Right forelimb (tissue), 1 donor: Measurements from ENCODE around the gene RASA2.
A peak's percentile ranks its signal among the peaks of the same experiment; 100 is the strongest.

Experiments used
- DNase-seq: peaks from one replicate; pipeline ENCODE4 v3.0.0-alpha.2; 2018

Gene RASA2, protein sequence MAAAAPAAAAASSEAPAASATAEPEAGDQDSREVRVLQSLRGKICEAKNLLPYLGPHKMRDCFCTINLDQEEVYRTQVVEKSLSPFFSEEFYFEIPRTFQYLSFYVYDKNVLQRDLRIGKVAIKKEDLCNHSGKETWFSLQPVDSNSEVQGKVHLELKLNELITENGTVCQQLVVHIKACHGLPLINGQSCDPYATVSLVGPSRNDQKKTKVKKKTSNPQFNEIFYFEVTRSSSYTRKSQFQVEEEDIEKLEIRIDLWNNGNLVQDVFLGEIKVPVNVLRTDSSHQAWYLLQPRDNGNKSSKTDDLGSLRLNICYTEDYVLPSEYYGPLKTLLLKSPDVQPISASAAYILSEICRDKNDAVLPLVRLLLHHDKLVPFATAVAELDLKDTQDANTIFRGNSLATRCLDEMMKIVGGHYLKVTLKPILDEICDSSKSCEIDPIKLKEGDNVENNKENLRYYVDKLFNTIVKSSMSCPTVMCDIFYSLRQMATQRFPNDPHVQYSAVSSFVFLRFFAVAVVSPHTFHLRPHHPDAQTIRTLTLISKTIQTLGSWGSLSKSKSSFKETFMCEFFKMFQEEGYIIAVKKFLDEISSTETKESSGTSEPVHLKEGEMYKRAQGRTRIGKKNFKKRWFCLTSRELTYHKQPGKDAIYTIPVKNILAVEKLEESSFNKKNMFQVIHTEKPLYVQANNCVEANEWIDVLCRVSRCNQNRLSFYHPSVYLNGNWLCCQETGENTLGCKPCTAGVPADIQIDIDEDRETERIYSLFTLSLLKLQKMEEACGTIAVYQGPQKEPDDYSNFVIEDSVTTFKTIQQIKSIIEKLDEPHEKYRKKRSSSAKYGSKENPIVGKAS

DNA sequence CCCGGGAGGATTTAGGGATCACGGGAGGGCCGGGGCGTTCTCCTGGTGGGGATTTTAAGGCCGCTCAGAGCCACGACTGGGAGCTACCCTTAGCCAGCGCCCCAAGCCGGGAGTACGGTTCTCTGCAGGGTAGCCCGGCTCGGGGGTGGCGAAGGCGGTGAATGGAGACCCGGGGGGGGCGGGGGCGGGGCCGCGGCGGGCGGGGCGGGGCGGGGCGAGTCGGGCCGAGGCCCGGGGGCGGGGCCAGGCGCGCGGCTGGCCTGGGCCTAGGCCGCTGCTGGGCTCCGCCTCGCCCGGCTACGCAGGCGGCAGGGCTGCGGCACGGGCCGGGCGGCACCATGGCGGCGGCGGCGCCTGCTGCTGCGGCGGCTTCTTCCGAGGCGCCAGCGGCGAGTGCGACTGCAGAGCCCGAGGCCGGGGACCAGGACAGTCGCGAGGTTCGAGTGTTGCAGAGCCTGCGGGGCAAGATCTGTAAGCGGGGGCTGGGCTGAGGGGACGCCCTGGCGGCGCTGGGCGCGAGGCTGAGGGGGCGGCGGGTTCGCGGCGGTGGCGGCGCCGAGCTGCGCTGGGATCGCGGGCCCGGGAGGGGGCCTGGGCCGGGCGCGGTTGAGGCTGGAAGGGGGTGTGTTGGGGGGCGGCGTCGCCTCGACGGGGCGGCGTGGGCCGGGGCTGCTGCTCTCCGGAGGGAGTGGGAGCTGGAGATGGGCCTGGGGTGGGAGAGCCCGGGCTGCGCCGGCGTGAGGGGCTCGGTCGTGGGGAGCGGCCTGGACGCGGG lies at the start of gene RASA2:
RASA2 (plus strand) TSS at position 282 of the 775 bp plus-strand sequence; CDS start at position 339, 57 bp downstream.
- peak; percentile 84 for DNase-seq

DNA sequence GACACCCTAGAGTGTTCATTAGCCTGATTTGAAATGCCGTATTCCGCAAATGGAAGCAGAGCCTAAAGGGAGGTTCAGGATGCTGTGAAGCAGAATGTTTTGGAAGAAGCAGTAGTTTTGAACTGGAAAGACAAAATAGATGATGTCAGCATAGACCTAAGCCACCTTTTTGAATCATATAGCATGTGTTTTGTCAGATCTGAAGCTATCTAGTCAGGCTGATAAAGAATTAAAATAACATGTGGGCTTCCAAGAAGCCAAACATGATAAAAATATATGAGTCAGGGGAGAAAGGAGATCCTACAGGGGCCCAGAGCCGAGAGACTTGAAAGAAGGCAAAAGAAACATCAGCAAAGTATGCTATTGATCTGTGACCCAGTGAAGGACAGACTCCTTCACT lies 47.2 kb upstream of the RASA2 start:
- DNase-seq: no peak

DNA sequence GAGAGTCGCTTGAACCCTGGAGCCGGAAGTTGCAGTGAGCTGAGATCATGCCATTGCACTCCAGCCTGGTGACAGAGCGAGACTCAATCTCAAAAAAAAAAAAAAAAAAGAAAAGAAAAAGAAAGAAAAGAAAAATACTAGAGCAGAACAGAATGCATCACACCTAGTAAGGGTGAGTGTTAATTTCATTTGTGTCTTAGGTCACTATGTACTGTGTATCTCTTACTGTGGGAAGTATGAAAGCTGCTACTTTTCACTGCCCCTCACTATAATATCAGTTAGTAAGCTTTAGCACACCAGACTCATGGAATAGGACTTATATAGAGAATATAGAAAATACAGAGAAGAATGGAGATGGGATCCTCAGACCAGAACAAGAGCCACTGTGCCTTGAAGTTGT lies 45.9 kb upstream of the RASA2 start:
- no peak for DNase-seq

DNA sequence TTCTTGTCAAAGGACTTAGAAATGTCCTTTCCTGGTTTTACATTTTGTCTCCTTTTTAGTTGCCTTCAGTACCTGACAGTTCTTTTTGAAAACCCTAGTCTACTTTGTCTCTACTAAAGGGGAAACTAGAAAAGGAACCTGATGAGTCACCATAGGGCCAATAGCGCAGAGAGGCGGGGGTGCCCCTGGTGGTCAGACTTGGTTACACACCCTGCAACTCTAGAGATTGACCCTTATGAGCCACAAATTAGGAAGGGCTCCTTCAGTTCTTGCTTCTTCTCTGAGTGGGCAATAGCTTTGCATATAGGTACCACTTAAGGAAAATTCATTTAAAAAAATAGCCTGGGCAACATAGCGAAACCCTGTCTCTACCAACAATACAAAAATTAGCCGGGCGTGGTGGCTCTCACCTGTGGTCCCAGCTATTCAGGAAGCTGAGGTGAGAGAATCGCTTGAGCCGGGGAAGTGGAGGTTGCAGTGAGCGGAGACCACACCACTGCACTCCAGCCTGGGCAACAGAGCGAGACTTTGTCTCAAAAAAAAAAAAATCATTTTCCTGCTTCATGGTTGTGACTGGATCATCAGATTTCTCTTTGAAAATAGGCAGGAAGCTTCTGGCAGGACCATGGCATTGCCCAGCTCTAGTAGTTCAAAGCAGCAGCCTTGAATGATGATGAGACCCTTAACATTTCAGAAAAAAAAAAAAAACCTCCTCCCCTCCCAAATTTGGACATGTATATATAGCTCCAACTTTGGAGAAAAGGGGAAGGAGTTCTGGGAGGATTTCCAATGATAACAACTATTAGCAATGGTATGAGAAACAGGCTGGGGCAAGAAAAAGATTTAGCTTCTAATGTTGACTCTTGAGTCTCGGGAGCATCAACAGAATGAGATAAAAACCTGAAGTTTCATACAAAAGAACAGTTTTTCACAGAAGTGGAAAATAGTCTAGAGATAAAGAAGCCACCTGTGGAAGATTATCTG lies 45.2 kb upstream of the RASA2 start:
- no peak for DNase-seq

DNA sequence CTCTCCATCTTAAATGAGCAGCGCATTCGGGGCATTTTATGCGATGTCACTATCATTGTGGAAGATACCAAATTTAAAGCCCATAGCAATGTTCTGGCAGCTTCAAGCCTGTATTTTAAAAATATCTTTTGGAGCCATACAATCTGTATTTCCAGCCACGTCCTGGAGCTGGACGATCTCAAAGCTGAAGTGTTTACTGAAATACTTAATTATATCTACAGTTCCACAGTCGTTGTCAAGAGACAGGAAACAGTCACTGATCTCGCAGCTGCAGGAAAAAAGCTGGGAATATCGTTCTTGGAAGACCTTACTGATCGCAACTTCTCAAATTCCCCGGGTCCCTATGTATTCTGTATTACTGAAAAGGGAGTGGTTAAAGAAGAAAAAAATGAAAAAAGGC lies 44.4 kb upstream of the RASA2 start:
- DNase-seq: no peak

DNA sequence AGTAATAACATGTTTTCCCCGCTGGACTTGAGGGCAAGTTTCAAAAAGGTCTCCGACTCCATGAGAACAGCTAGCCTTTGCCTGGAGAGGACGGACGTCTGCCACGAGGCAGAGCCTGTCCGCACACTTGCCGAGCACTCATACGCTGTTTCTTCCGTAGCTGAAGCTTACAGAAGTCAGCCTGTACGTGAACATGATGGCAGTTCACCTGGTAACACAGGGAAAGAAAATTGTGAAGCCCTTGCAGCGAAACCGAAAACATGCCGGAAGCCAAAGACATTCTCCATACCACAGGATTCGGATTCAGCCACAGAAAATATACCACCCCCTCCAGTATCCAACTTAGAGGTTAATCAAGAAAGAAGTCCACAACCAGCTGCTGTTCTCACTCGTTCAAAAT lies 43.9 kb upstream of the RASA2 start:
- no peak for DNase-seq

DNA sequence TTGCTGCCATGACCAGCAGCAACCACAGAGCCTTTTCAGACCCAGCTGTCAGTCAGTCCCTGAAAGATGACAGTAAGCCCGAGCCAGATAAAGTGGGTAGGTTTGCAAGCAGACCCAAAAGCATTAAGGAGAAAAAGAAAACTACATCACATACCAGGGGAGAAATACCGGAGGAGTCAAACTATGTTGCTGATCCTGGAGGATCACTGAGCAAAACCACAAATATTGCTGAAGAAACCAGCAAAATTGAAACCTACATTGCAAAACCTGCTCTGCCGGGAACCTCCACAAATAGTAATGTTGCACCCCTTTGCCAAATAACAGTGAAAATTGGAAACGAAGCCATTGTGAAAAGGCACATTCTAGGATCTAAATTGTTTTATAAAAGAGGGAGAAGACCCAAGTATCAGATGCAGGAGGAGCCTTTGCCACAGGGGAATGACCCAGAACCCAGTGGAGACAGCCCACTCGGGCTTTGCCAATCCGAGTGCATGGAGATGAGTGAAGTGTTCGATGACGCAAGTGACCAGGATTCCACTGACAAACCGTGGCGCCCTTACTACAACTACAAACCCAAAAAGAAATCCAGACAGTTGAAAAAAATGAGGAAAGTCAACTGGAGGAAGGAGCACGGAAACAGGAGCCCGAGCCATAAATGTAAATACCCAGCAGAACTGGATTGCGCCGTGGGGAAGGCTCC lies 42.1 kb upstream of the RASA2 start:
- no peak for DNase-seq

DNA sequence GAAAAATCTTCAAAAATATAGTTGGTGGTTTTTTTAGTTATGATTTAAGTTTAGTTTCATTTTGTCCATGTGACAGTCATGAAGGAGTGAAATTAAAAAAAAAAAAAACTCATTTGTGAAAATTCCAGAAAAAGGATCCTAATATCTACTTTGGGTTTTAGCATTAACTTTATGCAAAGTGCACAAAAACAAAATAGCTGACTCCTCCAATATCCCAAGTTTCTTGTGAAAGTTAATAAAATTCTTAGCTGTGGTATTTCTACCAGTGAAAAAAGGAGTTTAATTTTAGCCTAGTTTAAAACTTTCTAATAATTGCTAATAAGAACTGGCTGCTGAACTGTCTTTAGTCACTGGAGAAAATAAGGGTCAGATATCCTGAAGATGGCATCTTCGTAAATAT lies 40.8 kb upstream of the RASA2 start:
- DNase-seq: no peak

DNA sequence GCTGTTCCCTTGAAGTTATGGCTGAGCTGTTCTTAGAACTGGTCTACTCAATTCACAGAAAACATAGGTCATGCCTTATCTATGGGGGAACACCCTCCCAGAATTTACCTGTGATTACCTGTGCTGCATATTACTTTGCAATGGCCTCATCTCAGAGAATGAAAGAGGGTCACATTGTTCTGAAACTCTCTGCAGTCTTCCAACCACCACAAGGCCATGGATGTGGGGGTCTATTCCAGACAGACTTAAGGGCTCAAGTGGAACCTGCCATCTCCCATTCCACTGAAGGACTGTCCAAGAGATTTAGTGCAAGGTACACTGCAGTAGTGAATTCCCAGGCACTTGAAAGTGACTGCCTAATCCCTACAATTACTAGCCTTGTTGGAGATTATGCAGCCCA lies 40.1 kb upstream of the RASA2 start:
- DNase-seq: no peak

DNA sequence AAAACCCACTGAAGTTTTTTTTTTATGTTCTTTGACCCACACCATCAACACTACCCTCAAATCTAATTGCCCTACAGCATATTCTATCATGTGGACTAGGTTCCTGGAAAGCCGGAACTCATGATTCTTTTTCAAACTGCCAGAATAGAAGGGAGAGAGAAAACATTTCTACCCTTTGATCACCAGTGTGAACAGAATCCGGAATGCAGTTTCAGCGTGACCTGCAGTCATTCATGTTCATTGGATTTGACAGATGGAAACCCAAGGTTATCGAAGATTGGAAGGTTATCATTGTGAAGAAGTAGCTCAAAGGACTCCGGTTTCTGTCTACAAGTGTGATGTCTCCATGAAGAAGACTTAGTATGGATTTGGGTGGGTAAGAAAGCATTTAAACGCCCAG lies 39.4 kb upstream of the RASA2 start:
- DNase-seq: no peak

DNA sequence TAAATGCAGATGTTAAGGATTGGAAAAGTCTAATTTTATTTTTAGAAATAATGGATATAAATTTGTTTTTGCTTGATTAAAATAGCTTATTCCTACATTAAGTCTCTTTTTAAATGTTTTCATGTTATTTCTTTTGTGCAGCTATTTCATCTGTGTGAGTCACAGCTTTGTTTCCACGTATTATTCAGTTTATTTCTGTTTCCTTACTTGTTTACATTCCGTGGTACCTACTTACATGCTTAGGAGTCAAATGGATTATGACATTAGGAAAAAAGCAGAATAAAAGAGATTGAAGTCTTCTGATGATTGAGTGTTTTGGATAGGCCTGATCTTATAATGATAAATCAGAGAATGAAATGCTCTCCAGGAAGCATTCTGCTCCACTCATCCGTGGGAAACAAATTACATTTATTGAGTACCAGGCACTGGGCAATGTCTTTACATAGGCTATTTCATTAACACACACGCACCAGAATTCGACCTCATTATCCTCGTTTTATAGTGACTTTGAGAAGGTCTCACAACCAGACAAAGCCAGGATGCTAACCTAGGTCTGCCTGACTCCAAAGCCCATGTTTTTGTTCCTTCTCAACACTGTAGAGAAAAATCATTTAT lies 38.1 kb upstream of the RASA2 start:
- no peak for DNase-seq

DNA sequence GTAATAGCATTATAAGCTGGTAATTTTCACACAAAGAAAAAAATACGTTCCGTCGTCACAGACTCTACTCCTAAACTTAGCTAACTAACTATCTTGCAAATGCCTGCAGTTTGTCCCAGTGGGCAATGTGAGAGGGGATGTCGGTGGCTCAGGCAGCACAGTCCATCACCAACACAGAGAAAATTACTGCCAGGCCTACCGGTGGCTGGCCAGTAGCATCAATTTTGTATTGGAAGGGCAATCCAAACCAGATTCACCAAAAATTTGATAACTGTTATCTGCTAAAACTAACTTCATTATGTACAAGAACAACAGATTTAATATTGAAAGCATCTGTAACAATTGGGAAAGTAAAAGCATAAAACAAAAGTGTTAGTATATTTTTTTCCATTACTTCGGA lies 37.4 kb upstream of the RASA2 start:
- DNase-seq: no peak

DNA sequence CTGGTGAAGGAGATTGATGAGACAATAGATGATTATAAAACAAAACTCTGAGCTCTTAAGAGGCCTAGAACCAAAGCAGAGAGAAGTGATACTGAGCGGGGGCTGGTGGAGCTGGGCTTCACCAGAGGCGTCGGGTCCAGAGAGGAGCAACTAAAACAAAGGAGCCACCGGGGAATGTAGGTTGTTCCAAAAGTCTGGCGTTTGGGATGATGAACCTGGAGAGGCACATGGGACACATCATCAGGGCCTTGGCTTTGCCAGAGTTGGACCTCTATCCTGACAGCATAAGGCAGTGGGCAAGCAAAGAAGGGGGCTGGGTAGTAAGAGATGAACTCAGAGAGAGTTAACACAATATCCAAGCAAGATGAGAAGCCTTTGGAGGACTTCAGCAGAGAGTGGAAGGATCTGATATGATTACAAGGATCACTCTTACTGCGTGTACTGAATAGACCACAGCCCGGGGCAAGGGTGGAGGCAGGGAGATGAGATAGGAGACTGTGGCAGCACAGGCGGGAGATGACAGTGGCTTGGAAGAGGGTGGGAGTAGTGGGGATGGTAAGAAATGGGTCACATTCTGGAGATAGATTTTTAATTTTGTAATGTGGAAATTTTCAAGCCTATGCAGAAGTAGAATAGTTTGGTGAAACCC lies 36.0 kb upstream of the RASA2 start:
- DNase-seq: no peak

DNA sequence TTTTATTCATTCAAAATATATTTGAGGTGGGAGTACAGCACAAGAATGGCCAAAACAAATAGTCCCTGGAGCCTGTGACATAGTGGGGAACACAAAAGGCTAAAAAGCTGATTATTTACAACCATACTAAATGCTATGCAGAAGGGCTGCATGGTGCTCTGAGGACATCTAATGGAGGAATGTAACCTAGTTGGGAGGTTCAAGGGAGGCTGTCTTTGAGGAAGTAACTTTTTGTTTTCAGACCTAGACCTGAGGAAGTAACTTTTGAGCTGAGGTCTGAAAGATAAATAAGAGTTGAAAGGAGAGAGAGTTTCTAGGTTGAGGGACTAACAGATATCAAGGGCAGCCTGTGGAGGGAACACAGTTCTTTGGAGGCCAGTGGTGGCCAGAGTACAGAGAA lies 34.8 kb upstream of the RASA2 start:
- no peak for DNase-seq

DNA sequence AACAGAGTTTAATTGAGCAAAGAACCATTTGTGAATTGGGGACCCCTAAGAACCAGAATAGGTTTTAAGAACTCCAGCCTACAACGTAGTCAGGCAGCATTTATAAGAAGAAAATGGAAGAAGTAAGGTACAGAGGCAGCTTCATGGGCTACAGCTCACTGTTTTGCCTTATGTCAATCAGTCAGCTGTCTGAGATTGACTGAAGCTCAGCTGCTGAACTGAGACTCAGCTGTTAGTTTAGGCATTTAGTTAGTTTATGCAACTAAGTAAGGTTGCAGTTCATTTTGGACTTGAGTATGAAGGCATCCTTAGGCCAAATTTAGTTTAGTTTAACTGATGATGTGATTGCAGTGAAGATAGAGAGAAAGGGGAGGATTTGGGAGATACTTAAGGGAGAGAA lies 34.1 kb upstream of the RASA2 start:
- DNase-seq: no peak

DNA sequence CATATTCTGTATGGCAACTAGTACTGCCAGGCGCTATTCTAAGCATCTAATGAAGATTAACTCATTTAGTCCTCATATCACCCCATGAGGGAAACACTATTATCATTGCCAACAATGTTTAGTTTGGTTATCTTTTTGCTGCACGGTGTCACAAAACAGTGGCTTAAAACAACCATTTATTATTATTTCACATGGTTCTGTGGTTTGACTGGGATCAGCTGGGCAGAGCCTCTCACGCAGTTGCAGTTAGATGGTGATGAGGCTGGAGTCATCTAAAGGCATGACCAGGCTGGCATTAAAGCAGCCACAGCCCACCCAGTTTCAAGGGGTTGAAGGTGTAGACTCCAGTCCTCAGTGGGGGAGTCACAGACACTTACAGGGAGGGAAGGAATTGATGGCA lies 32.8 kb upstream of the RASA2 start:
- DNase-seq: no peak

DNA sequence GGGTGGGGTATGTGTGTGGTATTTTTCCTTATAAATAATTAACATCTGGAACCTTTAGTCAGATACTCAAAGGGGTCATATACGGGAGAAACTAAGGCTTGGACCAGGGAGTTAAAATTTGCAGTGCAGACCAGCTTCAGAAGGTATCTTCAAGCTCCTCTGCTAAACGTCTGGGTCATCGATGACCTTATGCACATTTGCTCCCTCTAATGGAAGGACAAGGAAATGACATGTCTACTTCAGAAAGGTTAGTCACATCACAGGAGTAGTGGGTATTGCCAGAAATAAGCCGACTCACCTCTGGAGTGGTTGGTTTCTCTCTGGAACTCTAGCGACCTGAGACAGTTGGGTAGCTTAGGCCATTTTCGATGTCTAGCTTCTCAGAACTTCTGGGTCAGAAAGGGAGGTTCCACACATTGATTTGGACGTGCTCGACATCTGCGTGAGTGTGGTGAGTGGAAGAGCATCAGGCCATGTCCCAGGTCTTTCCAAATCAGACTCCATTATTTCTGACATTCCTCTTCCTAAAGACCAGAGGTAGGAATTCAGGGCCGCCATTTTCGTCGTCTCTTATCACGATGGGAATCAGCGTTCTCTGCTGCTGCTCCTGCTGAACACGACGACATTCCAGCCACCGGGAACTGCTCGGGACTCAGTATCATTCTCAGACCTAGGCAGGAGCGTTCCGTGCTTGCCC lies 31.8 kb upstream of the RASA2 start:
- no peak for DNase-seq

DNA sequence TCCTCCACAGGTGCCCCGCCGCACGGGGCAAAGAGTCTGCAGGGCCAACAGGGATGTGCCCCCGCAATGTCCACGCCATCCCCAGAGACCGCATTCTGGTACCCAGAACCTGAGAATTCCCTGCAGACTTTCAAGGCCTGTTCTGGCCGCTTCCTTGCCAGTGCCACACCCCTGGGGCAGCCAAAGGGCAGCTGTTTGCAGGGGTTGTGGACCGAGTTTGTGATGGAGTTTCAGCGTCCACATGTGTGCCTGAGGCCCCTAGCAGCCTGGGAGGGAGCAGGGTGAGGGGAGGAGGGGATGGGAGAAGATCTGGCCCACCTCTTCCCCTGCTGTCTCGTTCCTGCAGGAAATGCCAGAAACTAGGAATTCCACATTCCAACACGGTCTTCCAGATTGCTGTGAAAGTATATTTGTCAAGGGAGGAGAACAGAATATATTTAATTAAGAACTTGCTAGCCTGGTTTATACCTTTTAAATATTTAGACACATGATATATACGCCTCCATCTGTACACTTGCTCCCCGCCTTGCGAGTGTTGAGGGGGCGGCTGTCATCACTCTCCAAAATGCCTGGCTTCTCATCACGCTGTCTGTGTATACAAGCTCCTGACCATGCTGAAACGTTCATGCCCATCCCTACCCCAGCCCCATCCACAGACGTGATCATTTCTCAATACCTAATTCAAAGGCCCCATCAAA lies 31.1 kb upstream of the RASA2 start:
- no peak for DNase-seq

DNA sequence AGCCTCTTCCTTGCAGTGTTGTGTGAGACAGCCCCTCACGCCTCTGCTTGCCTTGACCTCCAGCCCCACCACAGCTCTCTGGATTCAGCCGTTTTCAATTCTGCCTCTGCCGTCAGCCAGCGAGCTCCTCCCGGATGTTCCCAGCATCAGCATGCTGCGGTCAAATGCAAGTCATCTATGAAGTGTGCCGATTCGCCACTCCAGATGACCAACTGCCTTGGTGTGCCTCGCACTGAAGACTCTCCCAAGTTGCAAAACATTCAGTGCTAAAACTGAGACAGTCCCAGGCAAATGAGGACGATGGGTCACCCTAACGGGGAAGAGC lies 30.6 kb upstream of the RASA2 start:
- no peak for DNase-seq
